PFSK-1 (cell line): Measurements from ENCODE around the gene VAT1L.

ENCODE experiments used
- FOXP2 ChIP-seq: optimal IDR thresholded peaks from 2 replicates; pipeline ENCODE3; 2011; ENCODE audit warnings: borderline replicate concordance, control low read depth, inconsistent platforms; ENCODE audit not compliant: insufficient read depth; ENCODE audit errors: extremely low read length, extremely low read depth
- POLR2AphosphoS5 ChIP-seq: IDR thresholded peaks from 2 replicates; pipeline ENCODE4 v1.6.1; 2012; ENCODE audit warnings: low read depth, mild to moderate bottlenecking, control low read depth, low read length, moderate library complexity
- SIN3A ChIP-seq: IDR thresholded peaks from 2 replicates; pipeline ENCODE4 v1.6.1; 2012; ENCODE audit warnings: mild to moderate bottlenecking, low read length, moderate library complexity, borderline replicate concordance; ENCODE audit not compliant: insufficient read depth
- TAF1 ChIP-seq: IDR thresholded peaks from 2 replicates; pipeline ENCODE4 v1.6.1; 2012; ENCODE audit warnings: low read length, control low read depth, borderline replicate concordance; ENCODE audit not compliant: insufficient read depth
- TF ChIP-seq, protein P1 (sequence below), 2 experiments: IDR thresholded peaks; 2 replicates each; pipeline versions ENCODE4 v1.6.1 to v1.8.0; 2011 to 2012; ENCODE audit warnings: low read depth in 2 of 2, low read length in 2 of 2, control low read depth in 1 of 2, inconsistent platforms in 1 of 2, mild to moderate bottlenecking in 1 of 2, moderate library complexity in 1 of 2; ENCODE audit not compliant: insufficient read depth in 1 of 2

- TF ChIP-seq, protein P1, sequence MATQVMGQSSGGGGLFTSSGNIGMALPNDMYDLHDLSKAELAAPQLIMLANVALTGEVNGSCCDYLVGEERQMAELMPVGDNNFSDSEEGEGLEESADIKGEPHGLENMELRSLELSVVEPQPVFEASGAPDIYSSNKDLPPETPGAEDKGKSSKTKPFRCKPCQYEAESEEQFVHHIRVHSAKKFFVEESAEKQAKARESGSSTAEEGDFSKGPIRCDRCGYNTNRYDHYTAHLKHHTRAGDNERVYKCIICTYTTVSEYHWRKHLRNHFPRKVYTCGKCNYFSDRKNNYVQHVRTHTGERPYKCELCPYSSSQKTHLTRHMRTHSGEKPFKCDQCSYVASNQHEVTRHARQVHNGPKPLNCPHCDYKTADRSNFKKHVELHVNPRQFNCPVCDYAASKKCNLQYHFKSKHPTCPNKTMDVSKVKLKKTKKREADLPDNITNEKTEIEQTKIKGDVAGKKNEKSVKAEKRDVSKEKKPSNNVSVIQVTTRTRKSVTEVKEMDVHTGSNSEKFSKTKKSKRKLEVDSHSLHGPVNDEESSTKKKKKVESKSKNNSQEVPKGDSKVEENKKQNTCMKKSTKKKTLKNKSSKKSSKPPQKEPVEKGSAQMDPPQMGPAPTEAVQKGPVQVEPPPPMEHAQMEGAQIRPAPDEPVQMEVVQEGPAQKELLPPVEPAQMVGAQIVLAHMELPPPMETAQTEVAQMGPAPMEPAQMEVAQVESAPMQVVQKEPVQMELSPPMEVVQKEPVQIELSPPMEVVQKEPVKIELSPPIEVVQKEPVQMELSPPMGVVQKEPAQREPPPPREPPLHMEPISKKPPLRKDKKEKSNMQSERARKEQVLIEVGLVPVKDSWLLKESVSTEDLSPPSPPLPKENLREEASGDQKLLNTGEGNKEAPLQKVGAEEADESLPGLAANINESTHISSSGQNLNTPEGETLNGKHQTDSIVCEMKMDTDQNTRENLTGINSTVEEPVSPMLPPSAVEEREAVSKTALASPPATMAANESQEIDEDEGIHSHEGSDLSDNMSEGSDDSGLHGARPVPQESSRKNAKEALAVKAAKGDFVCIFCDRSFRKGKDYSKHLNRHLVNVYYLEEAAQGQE (IDR thresholded peaks at IDR 0.05; ENCODE audit: insufficient read depth in 1 of 2, low read depth in 2 of 2, low read length in 2 of 2), result no peak
- TF ChIP-seq POLR2AphosphoS5 (no peak), TAF1 (no peak), SIN3A (no peak), FOXP2 (no peak)
Measured at GRCh38 chr16:78025631-78026030, 237.3 kb downstream of the VAT1L start.
